ENCODE data around the gene PLCB1.
"Not testable (repeated sequence)": the region's sequence is repeated elsewhere in the genome, so short reads cannot be mapped to it uniquely, and the experiment has no call there.

Gene PLCB1

GRCh38 chr20:8438748-8439147 lies 306.7 kb downstream of the PLCB1 start:
- Histone ChIP-seq H3K27me3 (ENCODE audit: control insufficient read depth in 2 of 2, insufficient read depth in 2 of 2, low read length in 2 of 2) (no peaks in the 10 kb centered on the region), H3K4me1 (ENCODE audit: control insufficient read depth in 2 of 2, insufficient read depth in 2 of 2, low read length in 2 of 2) (no peaks in the 10 kb centered on the region), H3K36me3 (ENCODE audit: control insufficient read depth in 2 of 2, insufficient read depth in 2 of 2, low read length in 2 of 2) (no peaks in the 10 kb centered on the region), H3K27ac (ENCODE audit: low read depth in 2 of 2, low read length in 2 of 2) (no peak overlapping the region), H3K9ac (ENCODE audit: low read depth in 1 of 2, low read length in 2 of 2) (no peak overlapping the region), H3K9me3 (ENCODE audit: control insufficient read depth in 2 of 2, low read length in 2 of 2) (no peaks in the 10 kb centered on the region), H3K4me3 (ENCODE audit: low read length in 2 of 2) (no peak overlapping the region)

GRCh38 chr20:8443464-8444072 lies 311.5 kb downstream of the PLCB1 start:
- Histone ChIP-seq H3K27me3 (ENCODE audit: control insufficient read depth in 2 of 2, insufficient read depth in 2 of 2, low read length in 2 of 2) (no peaks in the 10 kb centered on the region), H3K27ac (ENCODE audit: low read depth in 2 of 2, low read length in 2 of 2) (no peak overlapping the region), H3K9ac (ENCODE audit: low read depth in 1 of 2, low read length in 2 of 2) (no peak overlapping the region), H3K36me3 (ENCODE audit: control insufficient read depth in 2 of 2, insufficient read depth in 2 of 2, low read length in 2 of 2) (no peaks in the 10 kb centered on the region), H3K4me1 (ENCODE audit: control insufficient read depth in 2 of 2, insufficient read depth in 2 of 2, low read length in 2 of 2) (no peaks in the 10 kb centered on the region), H3K4me3 (ENCODE audit: low read length in 2 of 2) (no peak overlapping the region), H3K9me3 (ENCODE audit: control insufficient read depth in 2 of 2, low read length in 2 of 2) (no peaks in the 10 kb centered on the region)

- no peaks in the 10 kb centered on the region for H3K9me3 ChIP-seq (ENCODE audit: control insufficient read depth in 2 of 2, low read length in 2 of 2)
- H3K36me3 ChIP-seq (ENCODE audit: control insufficient read depth in 2 of 2, insufficient read depth in 2 of 2, low read length in 2 of 2), result no peaks in the 10 kb centered on the region
- no peak overlapping the region for H3K4me3 ChIP-seq (ENCODE audit: low read length in 2 of 2)
- H3K4me1 ChIP-seq (ENCODE audit: control insufficient read depth in 2 of 2, insufficient read depth in 2 of 2, low read length in 2 of 2), result no peaks in the 10 kb centered on the region
- H3K9ac ChIP-seq (ENCODE audit: low read depth in 1 of 2, low read length in 2 of 2), result no peak overlapping the region
- H3K27ac ChIP-seq (ENCODE audit: low read depth in 2 of 2, low read length in 2 of 2), result no peak overlapping the region
- H3K27me3 ChIP-seq (ENCODE audit: control insufficient read depth in 2 of 2, insufficient read depth in 2 of 2, low read length in 2 of 2), result no peaks in the 10 kb centered on the region
Observed at GRCh38 chr20:8447262-8448120, 315.4 kb downstream of the PLCB1 start.

GRCh38 chr20:8449123-8449522 lies 317.1 kb downstream of the PLCB1 start:
- H3K4me3 ChIP-seq (ENCODE audit: low read length in 2 of 2), result no peak overlapping the region
- no peaks in the 10 kb centered on the region for H3K4me1 ChIP-seq (ENCODE audit: control insufficient read depth in 2 of 2, insufficient read depth in 2 of 2, low read length in 2 of 2)
- no peaks in the 10 kb centered on the region for H3K27me3 ChIP-seq (ENCODE audit: control insufficient read depth in 2 of 2, insufficient read depth in 2 of 2, low read length in 2 of 2)
- H3K36me3 ChIP-seq (ENCODE audit: control insufficient read depth in 2 of 2, insufficient read depth in 2 of 2, low read length in 2 of 2), result no peaks in the 10 kb centered on the region
- no peak overlapping the region for H3K9ac ChIP-seq (ENCODE audit: low read depth in 1 of 2, low read length in 2 of 2)
- H3K9me3 ChIP-seq (ENCODE audit: control insufficient read depth in 2 of 2, low read length in 2 of 2), result no peaks in the 10 kb centered on the region
- no peak overlapping the region for H3K27ac ChIP-seq (ENCODE audit: low read depth in 2 of 2, low read length in 2 of 2)

GRCh38 chr20:8454137-8454712 lies 322.2 kb downstream of the PLCB1 start:
- no peak overlapping the region for H3K9ac ChIP-seq (ENCODE audit: low read depth in 1 of 2, low read length in 2 of 2)
- no peak overlapping the region for H3K27ac ChIP-seq (ENCODE audit: low read depth in 2 of 2, low read length in 2 of 2)
- no peak overlapping the region for H3K4me3 ChIP-seq (ENCODE audit: low read length in 2 of 2)
- no peaks in the 10 kb centered on the region for H3K4me1 ChIP-seq (ENCODE audit: control insufficient read depth in 2 of 2, insufficient read depth in 2 of 2, low read length in 2 of 2)
- H3K36me3 ChIP-seq (ENCODE audit: control insufficient read depth in 2 of 2, insufficient read depth in 2 of 2, low read length in 2 of 2), result no peaks in the 10 kb centered on the region
- H3K9me3 ChIP-seq (ENCODE audit: control insufficient read depth in 2 of 2, low read length in 2 of 2), result no peaks in the 10 kb centered on the region
- no peaks in the 10 kb centered on the region for H3K27me3 ChIP-seq (ENCODE audit: control insufficient read depth in 2 of 2, insufficient read depth in 2 of 2, low read length in 2 of 2)

- H3K36me3 ChIP-seq (ENCODE audit: control insufficient read depth in 2 of 2, insufficient read depth in 2 of 2, low read length in 2 of 2), result no peaks in the 10 kb centered on the region
- H3K9ac ChIP-seq (ENCODE audit: low read depth in 1 of 2, low read length in 2 of 2), result no peak overlapping the region
- H3K4me1 ChIP-seq (ENCODE audit: control insufficient read depth in 2 of 2, insufficient read depth in 2 of 2, low read length in 2 of 2), result no peaks in the 10 kb centered on the region
- H3K4me3 ChIP-seq (ENCODE audit: low read length in 2 of 2), result no peak overlapping the region
- H3K27ac ChIP-seq (ENCODE audit: low read depth in 2 of 2, low read length in 2 of 2), result no peak overlapping the region
- no peaks in the 10 kb centered on the region for H3K9me3 ChIP-seq (ENCODE audit: control insufficient read depth in 2 of 2, low read length in 2 of 2)
- no peaks in the 10 kb centered on the region for H3K27me3 ChIP-seq (ENCODE audit: control insufficient read depth in 2 of 2, insufficient read depth in 2 of 2, low read length in 2 of 2)
Observed at GRCh38 chr20:8456765-8457164, 324.7 kb downstream of the PLCB1 start.

- Histone ChIP-seq H3K4me3 (ENCODE audit: low read length in 2 of 2) (no peak overlapping the region), H3K9me3 (ENCODE audit: control insufficient read depth in 2 of 2, low read length in 2 of 2) (no peaks in the 10 kb centered on the region), H3K4me1 (ENCODE audit: control insufficient read depth in 2 of 2, insufficient read depth in 2 of 2, low read length in 2 of 2) (no peaks in the 10 kb centered on the region), H3K9ac (ENCODE audit: low read depth in 1 of 2, low read length in 2 of 2) (no peak overlapping the region), H3K27me3 (ENCODE audit: control insufficient read depth in 2 of 2, insufficient read depth in 2 of 2, low read length in 2 of 2) (no peaks in the 10 kb centered on the region), H3K36me3 (ENCODE audit: control insufficient read depth in 2 of 2, insufficient read depth in 2 of 2, low read length in 2 of 2) (no peaks in the 10 kb centered on the region), H3K27ac (ENCODE audit: low read depth in 2 of 2, low read length in 2 of 2) (no peak overlapping the region)
Observed at GRCh38 chr20:8457978-8458377, 325.9 kb downstream of the PLCB1 start.

- no peaks in the 10 kb centered on the region for H3K4me1 ChIP-seq (ENCODE audit: control insufficient read depth in 2 of 2, insufficient read depth in 2 of 2, low read length in 2 of 2)
- no peak overlapping the region for H3K27ac ChIP-seq (ENCODE audit: low read depth in 2 of 2, low read length in 2 of 2)
- H3K36me3 ChIP-seq (ENCODE audit: control insufficient read depth in 2 of 2, insufficient read depth in 2 of 2, low read length in 2 of 2), result no peaks in the 10 kb centered on the region
- no peaks in the 10 kb centered on the region for H3K27me3 ChIP-seq (ENCODE audit: control insufficient read depth in 2 of 2, insufficient read depth in 2 of 2, low read length in 2 of 2)
- no peak overlapping the region for H3K9ac ChIP-seq (ENCODE audit: low read depth in 1 of 2, low read length in 2 of 2)
- no peaks in the 10 kb centered on the region for H3K9me3 ChIP-seq (ENCODE audit: control insufficient read depth in 2 of 2, low read length in 2 of 2)
- no peak overlapping the region for H3K4me3 ChIP-seq (ENCODE audit: low read length in 2 of 2)
Observed at GRCh38 chr20:8461186-8461585, 329.1 kb downstream of the PLCB1 start.

GRCh38 chr20:8464368-8464767 lies 332.3 kb downstream of the PLCB1 start:
- H3K9me3 ChIP-seq (ENCODE audit: control insufficient read depth in 2 of 2, low read length in 2 of 2), result no peaks in the 10 kb centered on the region
- no peak overlapping the region for H3K27ac ChIP-seq (ENCODE audit: low read depth in 2 of 2, low read length in 2 of 2)
- H3K27me3 ChIP-seq (ENCODE audit: control insufficient read depth in 2 of 2, insufficient read depth in 2 of 2, low read length in 2 of 2), result no peaks in the 10 kb centered on the region
- H3K9ac ChIP-seq (ENCODE audit: low read depth in 1 of 2, low read length in 2 of 2), result no peak overlapping the region
- no peaks in the 10 kb centered on the region for H3K4me1 ChIP-seq (ENCODE audit: control insufficient read depth in 2 of 2, insufficient read depth in 2 of 2, low read length in 2 of 2)
- no peak overlapping the region for H3K4me3 ChIP-seq (ENCODE audit: low read length in 2 of 2)
- no peaks in the 10 kb centered on the region for H3K36me3 ChIP-seq (ENCODE audit: control insufficient read depth in 2 of 2, insufficient read depth in 2 of 2, low read length in 2 of 2)

GRCh38 chr20:8466781-8467180 lies 334.7 kb downstream of the PLCB1 start:
- H3K9ac ChIP-seq (ENCODE audit: low read depth in 1 of 2, low read length in 2 of 2); H3K36me3 ChIP-seq (ENCODE audit: control insufficient read depth in 2 of 2, insufficient read depth in 2 of 2, low read length in 2 of 2); H3K4me1 ChIP-seq (ENCODE audit: control insufficient read depth in 2 of 2, insufficient read depth in 2 of 2, low read length in 2 of 2); H3K4me3 ChIP-seq (ENCODE audit: low read length in 2 of 2); H3K27me3 ChIP-seq (ENCODE audit: control insufficient read depth in 2 of 2, insufficient read depth in 2 of 2, low read length in 2 of 2); H3K9me3 ChIP-seq (ENCODE audit: control insufficient read depth in 2 of 2, low read length in 2 of 2); H3K27ac ChIP-seq (ENCODE audit: low read depth in 2 of 2, low read length in 2 of 2): not testable (repeated sequence)
